GM19467 (cell line): Measurements from ENCODE around the gene DHDDS.

Experiments used
- ATAC-seq: cut with Tn5 transposase; IDR thresholded peaks from one replicate; pipeline ENCODE4 v1.9.1; 2021; ENCODE audit warnings: mild to moderate bottlenecking, moderate library complexity; ENCODE audit not compliant: unreplicated experiment

The DHDDS gene

DNA sequence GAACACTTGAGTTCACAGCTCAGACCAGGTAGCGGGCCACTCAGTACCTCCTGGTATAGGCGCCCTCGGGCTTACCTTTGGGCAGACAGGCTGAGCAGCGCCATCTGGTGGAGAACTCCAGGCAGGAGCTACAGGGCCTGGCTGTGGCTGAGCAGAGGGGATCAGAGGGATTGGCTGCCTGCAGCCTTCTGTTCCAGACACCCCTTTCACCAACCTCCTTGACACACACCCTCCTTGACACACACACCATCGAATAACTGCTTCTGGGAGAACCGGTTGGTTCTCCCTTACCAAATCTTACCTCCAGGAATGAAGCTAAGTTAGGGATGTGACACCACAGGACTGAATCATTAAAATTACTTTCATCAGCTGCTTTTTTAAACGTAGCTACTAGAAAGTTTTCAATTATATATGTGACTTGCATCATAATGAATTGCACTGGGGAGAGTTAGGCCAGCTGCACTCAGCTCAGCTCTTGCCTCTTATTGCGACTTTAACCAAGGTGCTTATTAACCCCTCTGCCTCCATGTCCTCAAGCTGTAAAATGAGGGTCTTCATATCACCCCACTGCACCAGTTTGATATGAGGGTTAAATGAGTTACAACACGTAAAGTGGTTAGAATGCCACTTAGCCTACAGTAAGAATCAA is 14.9 kb upstream of the DHDDS start:
- ATAC-seq: peak; percentile 67

DNA sequence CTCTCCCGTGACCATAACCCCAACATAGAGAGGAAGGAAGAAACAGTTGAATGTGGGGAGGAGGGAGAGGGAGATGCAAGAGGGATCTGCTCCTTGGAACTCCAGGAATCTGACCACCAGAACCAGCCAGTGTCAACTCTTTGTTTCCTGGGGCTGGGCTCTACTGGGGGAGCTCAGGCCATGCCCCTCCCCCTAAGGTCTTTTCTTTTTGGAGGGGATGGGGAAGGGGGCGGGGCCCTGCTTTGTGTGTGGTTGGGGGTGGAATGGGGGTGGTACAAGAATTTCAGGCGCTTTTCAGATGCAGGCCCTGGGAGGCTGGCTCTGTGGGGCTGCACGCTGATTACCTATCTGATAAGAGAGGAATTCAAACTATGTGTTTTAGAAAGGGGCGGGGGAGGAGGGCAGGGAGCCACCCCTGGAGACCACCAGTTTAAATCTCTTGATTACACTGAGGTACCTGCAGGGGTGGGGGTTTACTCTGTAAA is 13.2 kb upstream of the DHDDS start:
- ATAC-seq: no peak

DNA sequence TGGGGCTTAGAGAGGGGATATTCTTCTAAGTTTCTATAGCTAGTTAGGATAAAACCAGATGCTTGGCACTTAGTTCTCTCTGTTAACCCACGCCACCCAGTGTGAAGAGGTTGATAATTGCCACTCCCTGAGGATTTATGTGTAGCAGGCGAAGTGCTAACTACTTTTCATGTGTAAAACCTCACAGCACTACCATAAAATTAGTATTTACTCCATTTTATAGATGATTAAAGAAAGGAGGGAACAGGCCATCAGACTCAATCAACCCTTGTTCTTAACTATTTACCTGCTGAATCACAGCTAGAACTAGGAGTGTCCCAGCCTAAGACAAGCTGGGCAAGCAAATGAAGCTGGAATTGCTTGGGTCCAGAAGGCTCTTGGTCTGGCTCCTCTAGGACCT is 12.6 kb upstream of the DHDDS start:
- ATAC-seq: no peak

DNA sequence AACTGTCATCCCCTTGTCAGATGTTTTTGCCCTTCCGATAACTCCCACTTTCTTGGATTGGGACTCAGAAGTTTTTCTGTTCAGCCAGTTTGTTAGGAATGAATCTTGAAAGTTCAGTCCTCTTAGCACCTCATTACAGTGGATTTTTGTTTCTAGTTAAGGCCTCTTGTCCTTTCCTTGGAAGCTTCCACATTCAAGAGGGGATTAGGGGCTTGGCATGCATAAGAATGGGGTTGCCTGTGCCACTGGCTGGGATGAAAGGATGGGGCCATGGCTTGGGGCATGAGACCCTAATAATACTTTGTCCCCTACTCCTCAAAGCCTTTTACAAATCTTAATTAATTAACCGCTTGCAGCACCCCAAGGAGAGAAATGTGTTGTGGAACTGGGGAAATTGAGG is 2.4 kb upstream of the DHDDS start:
- ATAC-seq: no peak

DNA sequence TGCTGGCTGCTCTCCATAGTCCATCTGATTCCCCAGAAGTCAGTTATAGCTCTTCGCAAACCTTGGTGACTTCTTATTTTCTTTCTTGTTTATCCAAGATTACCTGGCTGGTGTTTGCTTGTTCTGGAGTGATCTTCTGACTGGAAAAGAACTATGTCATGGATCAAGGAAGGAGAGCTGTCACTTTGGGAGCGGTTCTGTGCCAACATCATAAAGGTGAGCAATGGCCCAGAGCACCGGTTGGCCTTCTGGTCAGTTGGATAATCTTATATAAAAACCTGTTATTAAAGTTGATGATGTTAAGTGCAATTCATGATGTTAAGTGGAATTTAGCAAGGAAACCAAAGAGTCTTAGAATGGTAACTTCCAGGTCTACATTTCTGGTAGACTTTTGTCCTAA is 672 bp downstream of the DHDDS start:
- ATAC-seq: no peak

DNA sequence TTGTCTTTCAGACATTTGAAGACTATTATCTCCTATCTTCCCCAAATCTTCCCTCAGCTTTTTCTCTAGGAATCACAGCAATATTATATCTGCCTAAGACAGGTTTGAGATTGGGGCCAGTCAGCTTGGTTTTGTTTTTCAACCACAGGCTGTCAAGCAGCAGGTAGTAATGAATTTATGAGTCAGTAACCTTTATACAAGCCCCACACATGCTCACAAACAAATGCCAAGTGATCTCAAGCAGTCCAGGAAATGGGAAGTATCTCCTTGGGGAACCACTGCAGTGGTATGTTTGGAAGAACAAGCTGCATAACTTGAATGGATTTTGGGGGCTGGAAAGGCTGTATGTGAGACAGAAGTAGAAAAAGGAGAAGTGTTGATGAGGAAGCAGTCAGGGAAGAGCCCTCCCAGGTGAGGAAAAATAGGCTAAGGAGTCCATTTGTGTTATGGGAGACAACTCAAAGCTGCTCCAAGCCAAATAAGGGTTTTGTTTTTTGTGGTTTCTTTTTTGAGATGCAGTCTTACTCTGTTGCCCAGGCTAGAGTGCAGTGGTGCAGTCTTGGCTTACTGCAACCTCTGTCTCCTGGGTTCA is 2.1 kb downstream of the DHDDS start:
- ATAC-seq: no peak

DNA sequence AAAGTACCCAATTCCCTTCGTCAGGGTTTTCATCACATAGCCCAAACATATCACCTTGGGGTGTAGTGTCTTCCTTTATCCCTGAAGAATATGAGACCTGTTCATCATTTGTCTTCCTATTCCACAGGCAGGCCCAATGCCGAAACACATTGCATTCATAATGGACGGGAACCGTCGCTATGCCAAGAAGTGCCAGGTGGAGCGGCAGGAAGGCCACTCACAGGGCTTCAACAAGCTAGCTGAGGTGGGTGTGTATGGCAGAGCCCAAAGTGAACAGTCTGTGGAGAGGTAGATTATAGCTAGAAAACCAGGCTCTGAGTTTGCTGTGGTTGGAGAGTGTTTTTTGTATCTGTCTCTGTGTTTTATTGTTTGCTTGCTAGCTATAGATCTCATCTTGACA is 5.9 kb downstream of the DHDDS start:
- ATAC-seq: no peak

DNA sequence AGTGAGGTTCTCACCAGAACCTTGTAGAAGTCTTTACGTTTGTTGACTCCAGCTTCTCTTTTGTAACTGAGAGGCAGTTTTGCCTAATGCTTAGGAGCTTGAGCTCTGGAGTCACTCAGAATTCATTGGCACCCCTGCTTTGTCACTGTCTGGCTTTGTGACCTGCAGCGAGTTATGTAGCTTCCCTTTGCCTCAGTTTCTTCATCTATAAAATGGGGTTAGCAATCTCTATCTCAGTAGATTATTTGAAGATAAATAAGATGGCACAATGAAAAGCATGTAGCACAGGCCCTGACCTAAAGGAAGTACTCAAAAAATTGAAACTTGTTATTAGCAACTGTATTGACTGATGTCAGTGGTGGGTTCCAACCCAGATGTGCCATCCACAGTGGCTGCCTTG is 8.1 kb downstream of the DHDDS start:
- ATAC-seq: no peak

DNA sequence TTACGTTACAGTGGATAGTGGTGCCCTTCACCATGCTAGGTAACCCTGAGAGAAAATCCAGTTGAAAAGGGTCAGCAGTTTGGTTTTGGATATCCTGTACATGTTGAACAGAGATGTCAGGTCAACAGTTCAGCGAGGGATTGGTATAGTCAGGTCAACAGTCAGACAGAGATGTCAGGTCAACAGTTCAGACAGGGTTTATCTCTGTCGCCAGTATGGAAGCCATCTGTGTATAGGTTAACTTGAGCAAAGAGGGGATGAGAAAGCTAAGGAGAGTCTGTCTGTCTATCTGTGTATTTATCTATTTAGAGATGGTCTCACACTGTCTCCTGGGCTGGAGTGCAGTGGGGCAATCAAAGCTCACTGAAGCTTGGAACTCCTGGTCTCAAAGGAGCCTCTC is 17.7 kb downstream of the DHDDS start:
- ATAC-seq: no peak

DNA sequence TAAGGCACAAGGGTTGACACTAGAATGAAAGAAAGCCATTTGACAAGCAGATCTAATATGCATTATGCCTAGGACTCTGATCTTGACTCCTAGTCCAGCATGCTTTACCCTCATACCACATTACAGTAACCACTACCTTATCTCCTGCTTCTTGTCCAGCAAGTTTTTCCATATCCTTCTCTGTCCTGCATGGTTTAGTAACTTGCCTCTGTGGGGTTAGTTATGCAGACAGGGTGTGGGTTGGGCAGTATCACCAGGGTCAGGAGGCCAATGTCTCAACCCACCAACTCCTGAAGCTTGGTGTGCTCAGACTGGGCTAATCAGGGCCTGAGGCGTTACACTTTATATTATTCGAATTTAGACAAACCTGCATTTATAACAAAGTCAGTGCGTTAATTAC is 18.8 kb downstream of the DHDDS start:
- no peak for ATAC-seq

DNA sequence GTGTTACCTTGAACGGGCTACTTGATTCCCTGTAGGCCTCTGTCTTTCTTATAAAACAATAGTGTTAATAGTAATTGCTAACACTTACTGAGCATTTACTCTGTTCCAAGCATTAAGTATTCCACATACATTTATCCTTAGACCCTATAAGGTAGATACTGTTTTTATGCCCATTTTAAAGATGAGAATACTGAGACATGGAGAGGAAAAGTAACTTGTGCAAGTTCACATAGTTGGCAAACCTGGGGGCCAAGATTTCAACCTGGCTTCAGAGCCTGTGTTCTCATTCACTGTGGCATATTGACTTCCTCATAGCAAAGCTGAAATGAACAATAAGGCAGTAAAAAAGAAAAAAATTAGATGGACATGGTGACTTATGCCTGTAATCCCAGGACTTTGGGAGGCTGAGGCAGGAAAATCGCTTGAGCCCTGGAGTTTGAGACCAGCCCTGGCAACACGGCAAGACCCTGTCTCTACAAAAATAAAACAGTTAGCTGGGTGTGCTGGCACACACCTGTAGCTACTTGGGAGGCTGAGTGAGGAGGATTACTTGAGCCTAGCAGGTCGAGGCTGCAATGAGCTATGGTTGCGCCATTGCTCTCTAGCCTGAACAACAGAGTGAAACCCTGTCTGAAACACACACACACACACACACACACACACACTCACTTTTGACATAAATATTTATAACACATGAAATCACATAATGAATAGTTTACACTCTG is 20.5 kb downstream of the DHDDS start:
- ATAC-seq: no peak

DNA sequence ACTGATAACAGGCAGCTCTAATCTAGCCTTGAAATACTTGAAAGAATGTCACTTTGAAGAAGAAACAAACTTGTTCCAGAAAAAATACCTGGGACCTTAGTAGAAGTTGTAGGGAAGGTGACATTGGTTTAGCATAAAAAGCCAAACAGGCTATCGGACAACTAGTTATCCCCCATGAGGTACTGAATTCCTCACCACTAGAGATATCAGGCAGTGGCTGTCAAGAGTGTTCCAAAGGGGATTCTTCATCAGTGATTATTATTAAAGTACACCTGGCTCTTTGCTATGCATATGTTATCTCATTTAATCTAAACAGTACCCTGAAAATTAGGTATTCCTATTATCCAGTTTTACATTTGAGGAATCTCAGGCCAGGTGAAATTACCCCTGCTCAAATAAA is 27.0 kb downstream of the DHDDS start:
- ATAC-seq: no peak

DNA sequence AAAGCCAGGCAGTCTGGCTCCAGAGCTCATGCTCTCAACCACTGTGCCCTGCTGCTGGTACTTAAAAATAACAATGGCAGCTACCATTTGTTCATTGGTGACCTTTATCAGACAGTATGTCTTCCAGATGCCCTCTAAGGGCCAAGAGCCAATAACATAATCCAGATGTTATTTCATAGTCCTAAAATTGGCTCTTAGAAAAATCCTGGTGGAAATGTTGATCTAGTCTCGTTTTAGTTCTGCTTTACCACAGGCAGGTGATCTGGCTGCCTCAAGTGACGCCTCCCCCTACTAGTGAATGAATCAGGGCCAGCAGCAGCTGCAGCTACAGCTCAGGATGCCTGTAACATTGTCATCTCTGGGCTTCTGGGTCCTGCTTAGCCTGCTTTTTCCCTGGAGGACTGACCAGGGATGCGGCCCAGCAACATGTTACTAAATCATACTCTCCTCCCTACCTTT is 27.5 kb downstream of the DHDDS start:
- ATAC-seq: no peak

DNA sequence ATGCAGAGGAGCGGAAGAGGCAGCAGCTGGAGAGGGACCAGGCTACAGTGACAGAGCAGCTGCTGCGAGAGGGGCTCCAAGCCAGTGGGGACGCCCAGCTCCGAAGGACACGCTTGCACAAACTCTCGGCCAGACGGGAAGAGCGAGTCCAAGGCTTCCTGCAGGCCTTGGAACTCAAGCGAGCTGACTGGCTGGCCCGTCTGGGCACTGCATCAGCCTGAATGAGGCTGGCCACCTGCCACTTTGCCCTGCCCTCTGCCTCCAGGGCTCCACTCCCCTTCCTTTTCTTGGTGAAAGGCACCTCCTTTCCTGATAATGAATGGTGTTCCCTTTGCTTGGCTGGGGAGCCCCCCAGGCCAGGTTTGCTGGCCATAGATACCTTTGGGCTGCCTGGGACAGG is 36.8 kb downstream of the DHDDS start:
- no peak for ATAC-seq

DNA sequence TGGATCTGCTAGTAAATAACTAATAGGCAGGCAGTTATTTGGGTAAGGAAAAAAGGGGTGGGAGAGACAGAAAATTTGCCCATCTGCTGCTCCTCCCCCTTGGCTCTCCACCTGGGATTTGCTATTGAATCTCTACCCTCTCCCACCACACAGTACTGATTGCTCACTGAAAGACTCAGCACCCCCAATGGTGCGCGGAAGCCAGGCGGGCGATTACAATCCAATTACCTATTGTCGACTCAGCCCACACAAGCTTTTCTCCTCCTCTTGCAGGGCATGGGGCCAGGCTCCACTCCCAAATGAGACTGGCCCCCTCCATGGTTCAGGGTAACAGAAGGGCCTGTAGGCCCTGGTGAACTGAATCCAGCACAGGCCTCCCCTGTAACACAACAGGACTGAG is 37.4 kb downstream of the DHDDS start:
- no peak for ATAC-seq

DNA sequence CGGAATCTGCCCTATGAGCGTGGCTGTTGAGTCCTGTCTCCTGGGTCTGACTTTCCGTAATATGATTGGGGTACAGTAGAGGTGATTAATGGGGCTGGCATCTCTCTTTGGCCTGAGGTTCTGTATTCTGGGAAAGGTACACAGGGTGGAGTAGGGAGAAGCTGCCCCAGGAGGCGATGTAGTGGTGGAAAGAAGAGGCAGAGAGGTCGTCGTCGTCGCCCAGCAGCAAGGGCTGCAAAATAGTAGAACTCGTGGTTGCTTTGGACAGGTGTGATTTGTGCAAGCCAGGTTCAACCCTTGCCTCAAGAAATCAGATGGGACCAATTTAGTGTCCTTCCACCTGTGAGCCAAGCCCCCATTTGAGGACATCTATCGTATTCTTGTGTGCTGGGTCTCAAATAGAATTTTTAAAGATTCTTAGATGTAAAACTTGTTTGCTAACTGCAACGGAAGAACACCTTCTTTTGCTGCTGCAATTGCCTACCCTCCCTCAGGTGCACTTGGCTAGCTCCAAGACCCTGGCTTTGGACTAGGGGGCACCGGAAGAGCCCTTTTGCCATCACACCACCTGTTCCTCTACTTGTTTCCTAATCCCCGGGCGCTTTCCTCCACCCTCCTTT is 38.9 kb downstream of the DHDDS start:
- ATAC-seq: no peak

DNA sequence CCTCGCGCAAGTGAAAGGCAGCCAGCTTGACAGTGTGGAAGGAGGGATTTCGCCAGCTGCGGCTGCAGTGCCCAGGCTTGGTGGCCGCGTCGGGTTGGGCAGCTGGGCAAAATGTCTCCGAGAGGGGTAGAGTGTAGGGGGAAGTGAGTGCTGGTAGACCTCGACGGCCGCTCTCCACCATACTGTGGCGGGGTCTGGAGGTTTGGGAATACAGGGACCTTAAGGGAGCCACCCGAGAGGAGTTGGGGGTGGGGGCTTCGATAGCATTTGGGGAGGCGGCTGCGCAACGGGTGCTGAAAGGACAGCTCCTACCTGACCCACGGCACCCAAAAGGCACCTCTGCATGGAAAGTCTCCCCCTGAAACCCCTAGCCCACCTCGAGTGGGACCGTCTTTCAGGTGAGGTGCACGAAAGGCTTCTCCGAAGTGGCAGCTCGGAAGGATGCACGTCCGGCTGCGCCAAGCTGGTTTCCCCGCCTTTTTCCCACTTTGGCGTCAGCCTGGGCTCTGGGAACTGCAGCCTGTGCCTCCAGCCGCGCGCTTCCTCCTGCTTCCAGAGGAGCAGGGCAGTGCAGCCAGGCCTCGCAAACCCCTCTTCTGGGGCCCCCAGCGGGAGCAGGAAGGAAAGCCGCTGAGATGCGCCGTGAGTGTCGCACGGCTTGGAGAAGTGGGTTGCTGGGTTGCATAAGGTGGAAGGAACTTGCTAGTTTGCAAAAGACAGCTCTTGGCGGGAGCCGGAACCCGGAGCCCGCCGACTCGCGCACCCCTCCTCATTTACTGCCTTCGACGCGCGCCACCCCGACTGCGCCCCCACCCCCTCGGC is 39.6 kb downstream of the DHDDS start:
- ATAC-seq: peak; percentile 15

DNA sequence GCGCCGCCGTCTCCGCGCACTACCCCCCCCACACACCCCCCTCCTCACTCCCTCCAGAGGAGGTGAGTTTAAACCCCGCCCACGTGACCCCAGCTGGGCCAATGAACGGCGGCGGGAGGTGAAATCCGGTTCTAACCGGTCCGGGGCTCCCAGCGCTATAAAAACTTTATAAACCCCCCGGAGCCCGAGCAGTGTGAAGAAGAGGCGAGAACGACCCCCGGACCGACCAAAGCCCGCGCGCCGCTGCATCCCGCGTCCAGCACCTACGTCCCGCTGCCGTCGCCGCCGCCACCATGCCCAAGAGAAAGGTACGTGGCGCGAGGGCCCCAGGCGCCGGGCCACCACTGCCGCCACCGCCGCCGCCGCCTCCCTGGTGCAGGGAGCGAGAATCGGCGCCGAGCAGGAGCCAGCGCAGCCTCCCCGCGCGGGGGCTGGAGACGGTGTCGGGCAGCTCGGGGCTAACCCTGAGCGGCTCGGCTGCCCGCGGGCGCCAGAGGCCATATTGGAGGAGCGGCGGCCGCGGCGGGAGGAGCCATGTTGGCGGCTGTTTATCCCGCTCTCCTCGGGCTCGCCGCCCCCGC is 40.3 kb downstream of the DHDDS start, which contains the start of gene HMGN2:
HMGN2 (plus strand) TSS at position 121 of the 581 bp plus-strand sequence; CDS start at position 294, 173 bp downstream.
- ATAC-seq: peak; percentile 37

DNA sequence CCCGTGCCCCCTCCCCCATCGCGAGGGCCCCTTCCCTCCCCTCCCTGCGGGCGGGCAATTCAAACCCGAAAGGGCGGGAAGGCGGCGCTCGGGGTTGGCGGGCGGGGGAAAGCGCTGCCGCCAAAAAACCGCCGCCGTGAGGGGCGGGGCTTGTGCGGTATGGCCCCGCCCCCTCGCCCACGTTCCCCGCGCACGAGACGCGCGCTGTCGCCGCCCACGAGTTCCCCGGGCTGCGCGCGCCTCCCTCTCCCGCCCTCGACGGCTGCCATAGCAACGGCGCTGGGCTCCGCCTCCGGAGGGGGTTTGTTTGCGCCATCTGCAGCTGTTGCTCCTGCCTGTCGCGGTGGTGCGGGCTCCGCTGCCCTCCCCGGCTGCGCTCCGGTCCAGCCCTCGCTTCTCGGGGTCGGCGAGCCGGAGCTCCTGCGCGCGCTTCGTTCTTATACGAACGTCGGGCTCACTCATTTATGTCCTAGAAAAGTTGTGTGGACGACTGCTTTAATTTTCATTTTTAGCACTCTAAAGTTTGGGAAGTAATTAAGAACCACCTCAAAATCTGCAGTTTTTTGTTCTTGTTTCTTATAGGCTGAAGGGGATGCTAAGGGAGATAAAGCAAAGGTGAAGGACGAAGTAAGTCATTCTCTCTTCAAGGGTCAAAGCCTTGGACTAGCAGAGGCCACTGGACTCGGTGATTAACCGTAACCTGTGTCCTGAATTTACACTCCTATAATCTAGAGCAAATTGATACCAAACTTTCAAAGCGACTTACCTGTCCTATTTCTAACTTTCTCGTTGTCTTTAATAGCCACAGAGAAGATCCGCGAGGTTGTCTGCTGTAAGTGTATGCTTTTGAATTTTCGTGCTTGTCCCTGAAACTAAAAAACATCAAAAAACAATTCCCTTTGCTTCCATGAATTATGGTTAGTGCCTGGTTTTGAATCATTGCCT is 41.1 kb downstream of the DHDDS start:
- peak; percentile 72 for ATAC-seq
